GM12865 (cell line): ENCODE results near the gene GAPVD1.
"Not testable (repeated sequence)": the region's sequence is repeated elsewhere in the genome, so short reads cannot be mapped to it uniquely, and the experiment has no call there.

Experiments
- DNase-seq: peaks from one replicate; pipeline ENCODE4 v3.0.0; 2010; ENCODE audit warnings: low read depth
- H3K4me3 ChIP-seq: 2 replicates; pipeline ENCODE4 v1.5.1; 2011; ENCODE audit warnings: mild to moderate bottlenecking, low read depth, low read length, control low read depth
- CTCF ChIP-seq: IDR thresholded peaks from 2 replicates; pipeline ENCODE4 v1.5.1; 2011; ENCODE audit warnings: low read length, control low read depth, low read depth, inconsistent platforms; ENCODE audit not compliant: insufficient read depth; ENCODE audit errors: missing control alignments

GAPVD1 gene, protein sequence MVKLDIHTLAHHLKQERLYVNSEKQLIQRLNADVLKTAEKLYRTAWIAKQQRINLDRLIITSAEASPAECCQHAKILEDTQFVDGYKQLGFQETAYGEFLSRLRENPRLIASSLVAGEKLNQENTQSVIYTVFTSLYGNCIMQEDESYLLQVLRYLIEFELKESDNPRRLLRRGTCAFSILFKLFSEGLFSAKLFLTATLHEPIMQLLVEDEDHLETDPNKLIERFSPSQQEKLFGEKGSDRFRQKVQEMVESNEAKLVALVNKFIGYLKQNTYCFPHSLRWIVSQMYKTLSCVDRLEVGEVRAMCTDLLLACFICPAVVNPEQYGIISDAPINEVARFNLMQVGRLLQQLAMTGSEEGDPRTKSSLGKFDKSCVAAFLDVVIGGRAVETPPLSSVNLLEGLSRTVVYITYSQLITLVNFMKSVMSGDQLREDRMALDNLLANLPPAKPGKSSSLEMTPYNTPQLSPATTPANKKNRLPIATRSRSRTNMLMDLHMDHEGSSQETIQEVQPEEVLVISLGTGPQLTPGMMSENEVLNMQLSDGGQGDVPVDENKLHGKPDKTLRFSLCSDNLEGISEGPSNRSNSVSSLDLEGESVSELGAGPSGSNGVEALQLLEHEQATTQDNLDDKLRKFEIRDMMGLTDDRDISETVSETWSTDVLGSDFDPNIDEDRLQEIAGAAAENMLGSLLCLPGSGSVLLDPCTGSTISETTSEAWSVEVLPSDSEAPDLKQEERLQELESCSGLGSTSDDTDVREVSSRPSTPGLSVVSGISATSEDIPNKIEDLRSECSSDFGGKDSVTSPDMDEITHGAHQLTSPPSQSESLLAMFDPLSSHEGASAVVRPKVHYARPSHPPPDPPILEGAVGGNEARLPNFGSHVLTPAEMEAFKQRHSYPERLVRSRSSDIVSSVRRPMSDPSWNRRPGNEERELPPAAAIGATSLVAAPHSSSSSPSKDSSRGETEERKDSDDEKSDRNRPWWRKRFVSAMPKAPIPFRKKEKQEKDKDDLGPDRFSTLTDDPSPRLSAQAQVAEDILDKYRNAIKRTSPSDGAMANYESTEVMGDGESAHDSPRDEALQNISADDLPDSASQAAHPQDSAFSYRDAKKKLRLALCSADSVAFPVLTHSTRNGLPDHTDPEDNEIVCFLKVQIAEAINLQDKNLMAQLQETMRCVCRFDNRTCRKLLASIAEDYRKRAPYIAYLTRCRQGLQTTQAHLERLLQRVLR (N-terminal part only)

DNA sequence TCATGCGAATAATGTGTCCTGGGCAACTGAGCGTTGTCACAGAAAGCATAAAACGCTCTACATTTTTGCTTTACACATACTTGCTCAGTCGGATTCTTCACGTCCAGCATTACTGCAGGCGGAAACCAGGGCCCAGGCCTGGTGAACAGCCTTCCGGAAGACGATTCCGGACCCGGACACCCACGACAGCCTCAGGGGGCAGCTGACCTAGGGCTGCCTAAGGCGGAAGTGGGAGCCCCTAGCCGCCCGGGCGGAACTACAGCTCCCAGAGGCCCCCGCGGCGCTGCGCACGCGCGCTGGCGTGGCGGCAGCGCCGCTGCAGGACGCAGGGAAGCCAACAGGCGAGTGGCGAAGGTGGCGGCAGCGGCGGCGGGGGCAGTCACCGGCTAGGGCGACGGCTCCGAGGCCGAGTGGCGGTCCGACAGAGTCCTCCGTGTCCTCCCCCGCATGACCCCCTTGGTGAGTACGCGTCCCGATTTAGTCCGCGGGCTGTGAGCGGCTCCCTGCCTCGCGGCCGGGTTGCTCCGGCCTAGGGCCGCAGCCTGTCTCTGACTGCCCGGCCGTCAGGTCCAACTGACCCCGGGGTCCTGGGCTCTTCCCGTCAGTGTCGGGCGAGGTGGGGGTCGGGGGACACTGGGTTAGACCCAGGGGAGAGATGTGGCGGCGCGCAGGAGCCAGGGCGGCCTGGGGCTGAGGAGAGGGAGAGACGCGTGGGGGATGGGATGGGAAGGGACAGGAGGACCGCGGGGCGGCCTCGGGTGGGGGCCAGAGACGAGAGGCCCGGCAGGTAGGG is at the start of gene GAPVD1:
Gene GAPVD1 (plus strand): TSS at position 326 of the 793 bp plus-strand sequence. CDS start 37,096 bp downstream, outside the sequence.
- peak within 1 kb of the TSS; percentile 96 for H3K4me3 ChIP-seq
- peak; percentile 98 for DNase-seq
- peak; percentile 41 for TF ChIP-seq CTCF

- no peak for TF ChIP-seq CTCF
- DNase-seq = no peak
- no peak overlapping the region for H3K4me3 ChIP-seq
These were observed 47.4 kb upstream of the GAPVD1 start for GRCh38 chr9:125214186-125214585.

- DNase-seq = no peak
- H3K4me3 ChIP-seq = no peak overlapping the region
- TF ChIP-seq CTCF = no peak
These were observed 43.0 kb upstream of the GAPVD1 start for GRCh38 chr9:125218621-125219020.

GRCh38 chr9:125224858-125225257 is 36.8 kb upstream of the GAPVD1 start:
- not testable (repeated sequence) for DNase-seq, H3K4me3 ChIP-seq

GRCh38 chr9:125227761-125228160 is 33.9 kb upstream of the GAPVD1 start:
- TF ChIP-seq CTCF = no peak
- H3K4me3 ChIP-seq = no peak overlapping the region
- no peak for DNase-seq

DNA sequence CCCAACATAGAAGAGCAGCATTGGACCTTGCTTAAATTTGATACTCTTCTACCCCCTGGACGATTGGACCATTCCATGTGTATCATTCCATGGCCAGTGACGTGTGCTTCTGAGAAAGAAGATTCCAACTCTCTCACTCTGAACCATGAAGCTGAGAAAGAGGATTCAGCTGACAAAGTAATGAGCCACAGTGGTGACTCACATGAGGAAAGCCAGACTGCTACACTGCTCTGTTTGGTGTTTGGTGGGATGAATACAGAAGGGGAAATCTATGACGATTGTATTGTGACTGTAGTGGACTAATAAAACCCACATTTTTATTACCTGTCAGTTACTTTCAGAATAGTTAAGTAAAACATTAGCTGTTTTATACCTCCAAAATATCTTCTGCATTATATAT is 27.9 kb upstream of the GAPVD1 start:
- TF ChIP-seq CTCF = no peak
- H3K4me3 ChIP-seq = no peak overlapping the region
- DNase-seq = no peak

DNA sequence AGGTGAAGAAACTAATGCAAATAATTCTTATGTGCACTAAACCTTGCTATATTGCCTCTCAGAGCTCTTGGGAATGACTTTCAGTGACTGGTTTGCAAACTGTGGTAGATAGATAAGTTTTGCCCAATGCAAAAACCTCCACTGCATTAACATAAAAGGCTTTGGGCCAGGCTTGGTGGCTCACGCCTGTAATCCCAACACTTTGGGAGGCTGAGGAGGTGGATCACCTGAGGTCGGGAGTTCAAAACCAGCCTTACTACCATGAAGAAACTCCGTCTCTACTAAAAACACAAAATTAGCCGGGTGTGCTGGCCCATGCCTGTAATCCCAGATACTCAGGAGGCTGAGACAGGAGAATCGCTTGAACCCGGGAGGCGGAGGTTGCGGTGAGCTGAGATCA is 27.5 kb upstream of the GAPVD1 start:
- H3K4me3 ChIP-seq, DNase-seq: not testable (repeated sequence)
